Epidermal melanocyte (primary cell): Measurements from ENCODE around the gene C19orf44.

Experiments
- DNase-seq: peaks from one replicate; pipeline ENCODE4 v3.0.0; 2011; ENCODE audit warnings: low spot score; ENCODE audit not compliant: insufficient read length

Gene C19orf44

DNA sequence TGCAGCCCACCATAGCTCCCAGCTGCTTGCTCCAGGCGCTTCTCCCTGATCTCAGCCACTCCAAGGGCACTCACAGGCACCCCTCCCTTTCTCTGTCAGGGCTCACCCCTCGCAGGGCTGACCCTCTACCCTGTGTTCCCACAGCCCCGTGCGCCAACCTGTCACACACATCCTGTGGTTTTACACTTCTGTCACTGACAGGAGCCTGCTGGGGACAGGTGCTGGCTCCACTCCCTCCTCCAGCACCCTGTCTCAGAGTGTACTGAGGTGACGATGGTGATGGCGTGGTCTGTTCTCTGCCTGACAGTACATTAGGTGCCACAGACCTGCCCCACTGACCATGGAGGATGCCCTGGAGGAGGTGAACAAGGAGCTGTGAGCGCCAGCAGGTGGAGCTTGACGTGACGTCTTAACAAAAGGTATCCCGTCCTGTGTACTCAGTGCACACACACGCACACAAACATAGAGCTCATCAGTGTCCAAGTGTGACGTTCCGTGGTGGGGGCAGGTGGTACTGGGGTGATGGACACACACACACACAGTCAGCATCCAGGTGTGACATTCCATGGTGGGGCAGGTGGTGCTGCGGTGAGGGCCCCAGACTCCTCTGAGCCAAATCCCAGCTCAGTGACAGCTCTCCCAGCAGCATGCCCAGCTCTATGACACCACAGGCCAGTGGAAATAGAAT lies 20.9 kb downstream of the C19orf44 start:
- no peak for DNase-seq

DNA sequence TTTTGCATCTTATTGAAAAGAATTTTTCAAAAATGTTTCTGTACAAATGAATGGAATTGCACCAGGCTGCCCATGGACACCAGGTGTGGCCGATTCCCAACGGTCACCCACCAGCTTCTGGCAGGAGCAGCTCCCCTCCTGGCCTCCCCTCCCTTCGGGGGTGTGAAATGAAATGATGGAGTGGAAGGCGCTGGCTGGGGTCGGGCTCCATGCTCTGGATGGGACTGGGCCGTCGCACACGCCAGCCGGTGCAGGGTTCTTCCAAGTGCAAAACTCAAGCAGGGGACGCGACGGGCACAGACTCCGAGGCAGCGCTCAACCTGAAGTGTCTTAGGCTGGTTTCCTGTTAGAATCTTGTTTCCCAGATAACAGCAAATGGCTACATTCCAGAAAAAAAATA lies 21.9 kb downstream of the C19orf44 start:
- no peak for DNase-seq

DNA sequence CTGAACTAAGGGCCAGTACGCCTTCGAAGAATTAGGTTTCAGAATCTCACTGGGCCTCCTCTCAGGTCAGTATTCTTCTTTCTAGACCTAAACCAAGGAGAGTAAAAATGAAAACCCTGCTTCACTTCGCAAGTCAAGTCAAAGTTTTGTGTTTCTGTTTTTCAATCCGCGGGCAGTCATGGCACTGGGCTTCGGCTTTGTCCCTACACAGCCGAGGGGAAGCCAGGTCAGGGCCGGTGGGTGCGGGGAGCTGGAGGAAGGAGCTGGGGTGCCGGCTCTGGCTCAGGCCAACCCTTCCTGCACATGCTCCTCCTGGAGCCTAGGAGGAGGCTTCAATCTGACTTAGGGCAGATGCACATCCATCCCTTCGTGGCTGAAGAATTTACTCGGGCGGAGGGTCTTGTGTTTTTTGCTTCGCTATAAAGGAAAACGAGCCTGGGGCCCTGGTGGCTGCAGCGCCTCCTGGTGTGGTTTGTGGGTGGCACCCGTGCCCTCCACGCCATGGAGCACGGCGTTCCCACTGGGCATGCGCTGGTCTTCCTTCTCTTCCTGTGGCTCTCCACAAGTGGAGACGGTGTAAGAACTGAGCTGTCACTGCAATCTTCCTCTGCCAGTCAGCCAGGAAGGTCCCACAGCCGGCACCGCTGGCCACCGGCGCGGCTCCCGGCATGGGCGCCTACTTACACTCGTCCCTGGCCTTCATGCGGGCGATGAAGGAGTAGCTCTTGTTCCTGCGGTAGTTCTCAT lies 22.5 kb downstream of the C19orf44 start:
- DNase-seq = no peak

DNA sequence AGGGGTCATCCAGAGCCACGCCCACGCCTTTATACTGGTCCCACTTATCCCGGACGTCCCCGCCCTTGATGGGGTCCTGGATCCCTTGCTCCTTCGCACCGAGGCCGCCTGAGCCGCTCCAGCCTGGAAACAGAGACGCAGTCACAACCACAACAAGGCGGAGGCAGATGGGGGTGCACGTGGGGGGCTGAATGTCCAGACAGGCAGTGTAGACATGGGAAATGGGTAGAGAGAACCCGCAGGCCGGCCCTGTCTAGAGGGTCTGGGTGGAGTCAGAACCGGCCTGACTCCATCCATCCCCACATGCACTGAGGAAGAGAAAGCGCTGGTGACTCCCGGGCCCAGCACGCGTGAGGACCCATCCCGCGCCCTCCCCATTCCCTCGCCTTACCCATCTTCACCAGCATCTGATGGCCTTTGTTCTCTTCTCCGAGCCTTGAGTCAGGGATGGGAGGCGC lies 23.1 kb downstream of the C19orf44 start:
- DNase-seq = no peak

DNA sequence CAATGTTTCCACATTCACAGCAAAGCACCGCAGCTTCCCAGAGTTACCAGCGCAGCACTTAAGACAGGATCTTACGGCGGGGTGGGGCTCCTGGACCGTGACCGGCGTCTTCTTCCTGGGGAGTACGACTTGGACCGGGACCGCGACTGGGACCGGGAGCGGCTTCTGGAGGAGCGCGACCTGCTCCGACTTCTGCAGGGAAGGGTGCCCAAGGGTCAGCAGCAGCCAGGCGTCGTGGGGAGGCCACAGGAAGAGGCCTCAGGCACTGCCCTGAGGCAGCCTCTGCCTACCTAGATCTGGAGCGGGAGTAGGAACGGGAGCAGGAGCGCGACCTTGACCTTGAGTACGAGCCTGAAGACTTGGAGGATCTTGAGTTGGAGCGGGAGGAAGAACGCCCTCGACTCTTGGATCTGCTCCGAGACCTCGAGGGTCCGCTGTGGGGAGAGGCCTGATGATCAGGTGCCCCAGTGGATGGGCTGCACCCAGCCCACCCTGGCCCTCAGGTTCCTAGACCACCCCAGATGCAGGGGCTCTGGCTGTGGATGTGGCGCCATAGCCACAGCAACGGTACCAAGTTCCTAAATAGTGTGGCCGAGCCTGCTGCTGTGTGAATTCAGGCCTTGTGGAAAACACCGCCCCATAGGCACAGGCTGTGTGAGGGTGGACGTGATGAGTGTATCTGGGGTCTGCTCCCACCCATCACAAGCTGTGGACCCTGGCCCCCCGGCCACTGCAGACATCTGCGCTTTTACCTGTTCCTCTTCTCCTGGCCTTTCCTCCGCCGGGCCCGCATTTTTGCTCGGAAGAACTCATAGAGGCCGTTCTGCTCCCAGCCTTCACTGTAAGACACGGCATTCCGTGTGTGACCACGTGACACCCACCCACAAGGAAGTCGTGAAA lies 24.1 kb downstream of the C19orf44 start:
- DNase-seq = no peak

DNA sequence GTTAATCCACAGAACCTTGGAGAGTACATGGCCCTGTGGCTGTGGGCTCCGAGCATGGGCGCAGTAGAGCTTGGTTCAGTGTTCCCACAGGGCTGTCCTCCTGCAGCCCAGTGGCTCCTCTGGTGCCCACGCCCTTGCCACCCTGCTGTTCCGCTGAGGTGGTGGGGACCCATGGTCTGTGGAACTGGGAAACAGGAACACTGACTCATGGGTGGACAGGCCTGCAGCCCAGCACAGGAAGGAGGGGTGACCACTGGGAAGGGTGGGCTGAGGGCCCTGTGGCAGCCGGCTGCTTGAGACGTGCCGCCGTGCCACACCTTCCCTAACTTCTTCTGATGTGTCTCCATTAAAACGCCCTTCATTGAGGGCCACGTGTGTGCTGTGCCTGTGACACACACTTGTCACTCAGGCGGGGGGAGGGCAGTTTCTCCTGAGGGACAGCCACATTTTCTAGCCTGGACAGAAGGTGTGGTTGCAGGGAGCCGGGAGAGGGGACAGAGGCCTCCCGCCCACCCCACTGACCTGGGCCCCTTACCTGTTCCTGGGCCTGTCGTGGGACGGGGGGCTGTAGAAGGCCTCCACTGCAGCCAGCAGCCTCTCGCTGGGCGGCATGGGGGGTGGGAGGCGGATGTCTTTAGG lies 24.9 kb downstream of the C19orf44 start:
- no peak for DNase-seq

DNA sequence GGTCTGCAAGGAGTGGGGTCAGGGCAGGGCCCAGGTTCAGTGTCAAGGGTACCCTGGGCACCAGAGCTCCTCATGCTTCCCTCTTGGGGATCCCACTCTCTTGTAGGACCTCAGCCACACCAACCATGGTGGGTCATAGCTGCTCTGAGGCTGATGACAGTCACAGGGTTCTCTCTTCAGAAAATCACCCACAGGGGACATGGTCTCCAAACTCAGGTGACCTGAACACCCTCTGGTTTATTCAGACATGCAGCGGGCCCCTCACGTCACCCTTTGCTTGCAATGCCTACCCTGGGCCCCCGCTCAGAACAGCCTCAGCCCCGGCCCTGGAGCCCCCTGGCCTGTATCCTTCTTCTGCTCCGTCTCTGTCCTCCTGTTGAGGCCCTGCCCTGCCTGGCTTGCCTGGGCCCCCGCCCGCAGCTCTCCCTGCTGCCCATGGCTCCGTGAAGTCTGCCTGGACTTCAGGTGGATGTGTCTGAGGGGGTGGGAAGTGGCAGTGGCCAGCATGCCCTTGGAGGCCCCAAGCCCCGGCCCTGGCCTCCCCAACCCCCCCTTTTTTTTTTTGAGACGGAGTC lies 25.6 kb downstream of the C19orf44 start:
- no peak for DNase-seq

DNA sequence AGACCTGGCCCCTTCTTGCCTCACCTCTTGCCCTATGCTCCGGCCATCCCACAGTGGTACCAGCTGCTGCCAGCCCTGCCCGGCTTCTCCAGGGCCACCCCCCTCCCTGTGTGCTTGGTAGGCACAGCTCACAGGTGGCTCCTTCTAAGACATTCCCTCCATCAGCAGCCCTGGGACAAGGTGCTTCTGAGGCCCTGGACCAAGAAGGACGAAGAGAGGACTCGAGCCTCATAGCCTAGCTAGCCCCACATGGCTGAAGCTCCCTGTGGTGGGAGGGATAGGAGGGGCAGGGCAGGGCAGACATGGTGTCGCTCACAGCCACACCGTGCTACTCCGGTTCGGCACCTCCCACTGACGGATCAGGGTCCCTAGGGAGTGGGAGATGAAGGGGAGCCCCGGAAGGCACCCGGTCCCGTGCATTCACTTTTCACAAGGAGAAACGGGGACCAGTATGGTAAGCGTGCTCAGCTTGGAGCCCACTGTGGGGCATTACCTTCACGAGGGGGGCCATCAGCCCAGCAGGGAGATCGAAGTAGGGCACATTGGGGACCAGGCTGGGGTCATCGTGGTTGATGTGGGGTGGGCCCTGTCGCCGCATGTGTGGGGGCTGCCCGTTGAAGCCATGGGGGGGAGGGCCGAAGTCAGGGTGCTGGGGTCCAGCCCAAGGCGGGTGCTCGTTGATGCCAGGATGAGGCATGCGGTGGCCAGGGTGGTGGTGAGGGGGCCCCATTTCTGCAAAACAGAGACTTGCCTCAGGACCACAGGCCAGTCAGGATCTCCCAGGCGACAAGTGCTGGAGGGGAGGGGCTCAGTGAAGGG lies 26.6 kb downstream of the C19orf44 start:
- DNase-seq = no peak

DNA sequence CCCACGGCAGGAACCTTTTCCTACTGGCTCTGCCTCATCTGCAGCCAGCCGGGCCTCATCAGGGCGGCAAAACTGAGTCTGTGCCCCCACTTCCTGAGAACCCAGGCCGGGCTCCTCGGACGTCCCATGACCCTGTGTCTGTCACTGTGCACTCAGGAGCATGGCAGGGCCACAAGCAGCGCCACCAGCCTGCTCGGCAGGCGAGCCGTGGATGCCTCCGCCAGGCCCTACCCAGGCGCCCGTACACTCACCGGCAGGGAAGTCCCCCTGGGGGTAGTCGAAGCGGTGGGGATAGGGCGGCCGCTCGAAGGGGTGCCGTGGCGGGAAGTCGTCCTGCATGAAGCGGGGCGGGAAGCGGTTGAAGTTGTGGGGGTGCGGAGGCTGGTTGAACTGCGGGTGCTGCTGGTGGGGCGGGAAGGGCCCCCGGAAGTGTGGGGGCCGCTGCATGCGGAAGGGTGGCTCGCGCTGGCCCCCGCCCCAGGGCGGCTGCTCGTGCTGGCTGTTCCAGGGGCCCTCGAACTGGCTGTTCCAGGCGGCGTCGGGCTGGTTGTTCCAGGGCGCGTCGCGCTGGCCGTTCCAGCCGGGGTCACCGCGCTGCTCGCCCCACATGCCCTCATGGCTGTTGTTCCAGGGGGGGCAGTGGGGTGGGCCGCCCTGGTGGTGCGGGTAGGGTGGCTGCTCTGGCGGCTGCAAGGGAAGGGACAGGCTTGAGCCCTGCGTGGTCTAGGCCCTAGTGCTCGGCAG lies 29.0 kb downstream of the C19orf44 start:
- no peak for DNase-seq

DNA sequence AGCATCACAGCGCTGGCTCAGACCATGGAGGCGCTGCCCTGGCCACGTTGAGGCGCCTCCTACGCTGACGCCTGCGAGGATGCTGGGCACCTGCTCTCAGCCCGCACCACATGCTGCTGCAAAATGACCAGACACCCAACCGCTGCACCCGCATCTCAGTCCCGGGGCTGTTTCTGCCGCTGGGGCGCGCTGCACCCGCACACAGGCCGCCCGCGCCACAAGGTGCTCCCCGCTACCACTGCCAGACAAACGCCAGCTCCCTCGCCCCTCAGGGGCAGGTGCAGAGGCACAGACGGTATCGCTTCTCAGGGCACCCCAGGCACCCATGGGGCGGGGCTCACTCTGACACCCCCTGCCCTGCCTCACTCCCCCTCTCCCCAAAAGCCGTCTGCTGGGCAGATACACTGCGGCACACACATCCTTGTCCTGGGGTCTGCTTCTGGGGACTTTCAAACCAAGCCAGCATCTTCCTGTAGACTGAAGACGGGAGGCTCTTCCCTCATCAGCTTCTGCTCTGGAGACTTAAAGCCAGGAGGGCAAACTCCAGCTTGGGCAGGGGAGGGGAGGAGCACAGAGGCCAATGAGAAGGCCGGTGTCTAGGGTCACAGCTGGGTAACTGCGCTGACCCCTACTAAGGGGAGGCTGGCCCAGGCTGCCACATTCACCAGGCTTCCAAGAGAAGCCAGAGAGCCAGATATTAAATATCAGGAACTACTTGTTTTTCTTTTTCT lies 29.7 kb downstream of the C19orf44 start:
- no peak for DNase-seq

DNA sequence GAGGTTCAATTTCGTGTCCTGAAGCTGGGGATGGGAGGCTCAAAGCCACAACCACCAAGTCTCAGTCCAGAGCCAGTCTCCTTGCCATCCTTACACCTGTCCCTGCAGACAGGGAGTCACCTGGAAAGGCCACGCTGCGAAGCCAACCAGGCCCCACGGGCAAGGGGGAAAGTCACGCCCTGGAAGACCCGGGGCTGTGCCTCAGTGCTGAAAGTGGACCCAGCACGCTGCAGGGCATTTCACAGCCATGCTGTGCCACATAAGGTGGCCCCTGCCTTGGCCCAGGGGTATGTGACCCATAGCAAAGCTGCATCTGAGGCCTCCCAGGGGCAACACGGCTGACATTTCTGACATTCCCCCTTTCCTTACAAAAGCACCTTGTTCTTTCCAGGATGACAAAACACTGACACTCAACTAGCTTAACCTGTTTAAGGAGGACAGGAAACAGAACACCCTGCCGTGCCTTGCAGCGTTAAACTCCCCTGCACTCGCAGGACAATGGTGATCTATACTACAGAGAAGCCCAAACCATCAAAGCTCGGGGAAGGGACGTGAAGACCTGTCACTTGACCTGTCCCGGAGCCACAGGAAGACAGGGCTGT lies 31.2 kb downstream of the C19orf44 start:
- no peak for DNase-seq

DNA sequence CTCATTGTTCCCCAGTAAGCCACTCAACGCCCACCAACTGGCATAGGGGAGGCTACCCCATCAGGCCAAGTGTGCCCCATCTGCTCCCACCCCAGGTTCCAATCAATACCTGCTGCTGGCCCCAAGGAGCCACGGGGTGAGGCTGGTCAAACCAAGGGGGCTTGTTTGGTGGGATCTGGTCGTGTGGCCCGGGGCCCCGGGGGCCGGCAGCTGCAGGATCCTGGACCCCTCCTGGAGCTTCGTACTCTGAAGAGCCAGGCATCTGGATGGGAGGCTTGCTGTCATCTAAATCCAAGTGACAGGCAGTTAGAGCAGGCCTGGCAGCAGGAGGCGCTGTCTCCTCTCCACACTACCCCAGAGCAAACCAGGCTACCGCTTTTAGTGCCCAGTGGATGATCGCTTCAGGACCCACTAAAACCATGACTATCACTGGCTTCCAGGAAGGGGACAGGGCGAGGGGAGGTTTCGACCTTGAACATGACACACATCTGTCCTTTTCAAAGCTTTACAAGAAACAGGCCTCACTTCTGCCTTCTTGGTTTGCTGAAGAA lies 31.9 kb downstream of the C19orf44 start:
- no peak for DNase-seq

DNA sequence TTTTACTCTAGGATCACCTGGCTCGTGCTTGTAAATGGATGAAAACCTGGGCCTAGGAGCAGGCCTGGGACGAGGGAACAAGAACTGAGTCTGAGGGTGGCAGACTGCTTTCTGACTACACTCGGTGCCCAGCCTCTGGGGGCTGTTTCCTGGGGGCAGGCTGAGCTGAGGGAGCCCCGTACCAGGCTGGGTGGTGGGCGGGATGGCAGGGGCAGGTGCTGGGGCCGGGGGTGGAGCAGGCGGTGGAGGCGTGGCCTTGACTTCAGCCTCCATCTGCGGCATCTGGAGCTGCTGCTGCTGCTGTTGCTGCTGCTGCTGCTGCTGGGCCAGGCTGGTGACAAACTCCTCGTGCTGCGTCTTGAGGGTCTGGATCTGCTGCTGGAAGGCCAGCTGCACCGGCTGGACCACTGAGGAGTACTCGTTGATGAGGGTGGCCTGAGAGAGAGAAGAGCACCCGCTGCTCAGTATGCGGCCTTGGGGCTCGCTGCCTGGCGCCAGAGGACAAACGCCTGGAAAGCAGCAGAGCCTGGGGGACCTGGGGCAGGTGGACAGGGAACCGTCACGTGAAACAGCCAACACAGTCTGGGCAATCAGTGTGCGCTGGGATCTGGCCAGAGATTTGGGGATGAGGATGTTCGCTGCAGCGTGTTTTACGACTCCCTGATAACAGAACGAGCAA lies 33.4 kb downstream of the C19orf44 start:
- no peak for DNase-seq

DNA sequence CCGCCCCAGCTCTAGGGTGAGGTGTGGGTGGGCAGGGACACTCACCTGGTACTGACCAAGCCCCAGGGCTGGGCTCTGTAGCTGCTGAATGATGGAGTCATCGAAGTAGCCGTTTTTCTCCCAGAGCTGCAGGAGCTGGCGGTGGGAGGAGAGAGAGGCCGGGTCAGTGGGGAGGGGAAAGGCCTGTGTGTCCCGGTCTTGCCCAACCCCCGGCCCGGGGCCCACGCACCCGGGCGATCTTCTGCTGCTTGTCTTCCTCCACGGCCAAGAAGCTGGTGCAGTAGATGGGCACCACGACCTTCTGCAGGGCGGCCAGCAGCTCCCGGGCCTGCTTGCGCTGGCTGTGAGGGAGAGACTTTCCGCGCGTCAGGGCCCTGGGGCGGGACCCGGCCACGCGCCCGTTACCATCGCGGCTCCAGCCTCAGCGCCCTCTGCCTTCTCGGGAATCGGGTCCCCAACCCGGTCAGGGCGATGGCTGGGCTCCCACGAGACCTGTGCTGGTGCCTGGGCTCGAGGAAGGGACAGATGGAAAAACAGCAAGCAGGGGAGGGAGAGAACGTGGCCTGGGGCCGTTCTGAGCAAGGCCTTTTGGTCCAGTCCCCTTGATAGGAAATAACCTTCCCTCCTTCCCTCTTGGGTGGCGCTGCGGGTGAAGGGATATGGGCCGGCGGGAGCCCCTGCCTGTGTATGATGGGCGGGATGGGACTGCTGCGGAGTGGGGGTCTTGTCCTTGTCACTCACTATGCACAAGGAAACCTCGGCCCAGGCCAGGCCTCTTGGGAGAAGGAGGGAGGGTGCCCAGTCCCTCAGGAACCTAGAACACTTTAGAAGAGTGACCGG lies 34.6 kb downstream of the C19orf44 start:
- DNase-seq = no peak

DNA sequence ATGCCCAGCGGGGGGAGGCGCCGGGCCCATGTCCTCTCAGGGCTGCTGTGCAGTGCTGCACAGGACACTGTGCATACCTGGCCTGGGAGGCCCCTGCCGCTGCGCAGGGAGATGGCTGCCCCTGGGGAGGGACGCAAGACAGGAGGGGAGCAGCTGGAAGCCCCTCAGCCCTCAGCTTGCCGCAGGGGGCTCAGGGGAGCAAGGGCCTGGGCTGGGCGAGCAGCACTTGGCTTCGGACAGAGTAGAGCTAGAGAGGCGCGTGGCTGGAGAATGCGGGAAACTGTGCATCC lies 35.1 kb downstream of the C19orf44 start:
- no peak for DNase-seq

DNA sequence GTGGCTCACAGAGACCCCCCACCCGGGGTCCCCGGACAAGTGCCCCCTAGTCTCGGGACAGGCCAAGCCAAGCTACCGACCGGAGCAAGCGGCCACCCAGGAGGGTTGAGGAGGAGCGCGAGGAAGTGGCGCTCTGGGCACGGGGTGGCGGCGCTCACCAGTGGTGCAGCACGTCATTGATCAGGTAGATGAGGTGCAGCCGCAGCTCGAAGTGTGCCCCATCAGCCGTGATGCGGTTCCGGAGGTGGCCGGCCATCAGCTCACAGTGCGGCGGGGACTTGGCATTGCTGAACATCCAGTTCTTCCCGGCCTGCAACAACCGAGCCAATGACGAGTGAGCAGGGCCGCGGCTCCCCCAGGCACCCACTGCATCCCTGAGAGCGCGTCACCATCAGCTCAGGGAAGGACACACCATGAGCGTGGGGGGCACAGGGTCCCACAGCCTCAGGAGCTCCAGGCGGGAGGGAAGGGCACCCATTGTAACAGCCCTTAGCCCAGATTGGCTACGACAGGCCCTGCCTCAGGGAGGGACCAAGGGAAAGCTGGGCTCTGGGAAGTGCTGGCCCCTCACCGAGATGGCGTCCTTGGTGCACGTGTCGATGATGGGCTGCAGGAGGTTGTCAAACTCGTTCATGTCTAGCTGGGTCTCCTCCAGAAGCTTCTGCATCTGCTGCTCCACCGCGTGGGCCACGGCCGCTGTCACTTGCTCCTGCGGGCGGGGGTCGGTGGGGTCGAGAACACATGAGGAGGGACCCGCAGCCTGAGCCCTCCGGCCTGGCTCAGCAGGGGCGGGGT lies 36.4 kb downstream of the C19orf44 start:
- no peak for DNase-seq
